ENCODE results near the gene RTN4R. TPM values are rescaled to one million over a fixed set of nuclear protein-coding genes. Genes with fewer than 3 reads are reported as not detected.
"Not testable (repeated sequence)": the region's sequence is repeated elsewhere in the genome, so short reads cannot be mapped to it uniquely, and the experiment has no call there.

RTN4R gene
- total RNA-seq, 1 donor, result under 0.01 TPM

DNA sequence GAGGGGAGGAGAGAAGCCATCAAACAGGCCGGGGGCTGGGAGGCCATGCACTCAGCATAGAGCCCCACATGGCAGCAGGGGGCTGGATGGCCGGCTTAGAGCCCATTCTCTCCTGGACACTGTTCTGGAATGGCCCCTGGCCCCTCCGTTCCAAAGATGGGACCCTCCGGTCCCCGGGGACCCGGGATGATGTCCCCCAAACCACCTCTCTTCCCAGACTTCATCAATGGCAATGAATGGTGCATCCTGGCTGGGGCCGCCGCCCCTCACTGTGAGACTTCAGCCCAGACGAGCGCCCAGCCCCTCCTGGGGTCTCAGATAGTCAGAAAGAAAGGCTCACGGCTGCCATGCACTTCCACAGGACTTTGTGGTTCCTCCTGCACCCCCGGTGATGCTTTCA lies 13.8 kb upstream of the RTN4R start:
- Histone ChIP-seq H3K27me3 (ENCODE audit: insufficient read depth, low read length) (no peaks in the 10 kb centered on the region), H3K4me3 (ENCODE audit: insufficient read depth, low read length) (no peak overlapping the region), H3K4me2 (ENCODE audit: insufficient read depth, low read length) (no peak overlapping the region), H2AFZ (ENCODE audit: low read length) (no peak overlapping the region), H3K27ac (ENCODE audit: low read depth, low read length) (no peak overlapping the region), H3K9me3 (ENCODE audit: low read depth, low read length) (no peaks in the 10 kb centered on the region), H3K36me3 (ENCODE audit: insufficient read depth, low read length) (no peaks in the 10 kb centered on the region), H3K4me1 (ENCODE audit: insufficient read depth, low read length) (peaks cover 3% of the 10 kb centered on the region), H3K79me2 (ENCODE audit: insufficient read depth, low read length) (no peaks in the 10 kb centered on the region), H4K20me1 (ENCODE audit: insufficient read depth, low read length) (no peaks in the 10 kb centered on the region)
- TF ChIP-seq, protein P1, sequence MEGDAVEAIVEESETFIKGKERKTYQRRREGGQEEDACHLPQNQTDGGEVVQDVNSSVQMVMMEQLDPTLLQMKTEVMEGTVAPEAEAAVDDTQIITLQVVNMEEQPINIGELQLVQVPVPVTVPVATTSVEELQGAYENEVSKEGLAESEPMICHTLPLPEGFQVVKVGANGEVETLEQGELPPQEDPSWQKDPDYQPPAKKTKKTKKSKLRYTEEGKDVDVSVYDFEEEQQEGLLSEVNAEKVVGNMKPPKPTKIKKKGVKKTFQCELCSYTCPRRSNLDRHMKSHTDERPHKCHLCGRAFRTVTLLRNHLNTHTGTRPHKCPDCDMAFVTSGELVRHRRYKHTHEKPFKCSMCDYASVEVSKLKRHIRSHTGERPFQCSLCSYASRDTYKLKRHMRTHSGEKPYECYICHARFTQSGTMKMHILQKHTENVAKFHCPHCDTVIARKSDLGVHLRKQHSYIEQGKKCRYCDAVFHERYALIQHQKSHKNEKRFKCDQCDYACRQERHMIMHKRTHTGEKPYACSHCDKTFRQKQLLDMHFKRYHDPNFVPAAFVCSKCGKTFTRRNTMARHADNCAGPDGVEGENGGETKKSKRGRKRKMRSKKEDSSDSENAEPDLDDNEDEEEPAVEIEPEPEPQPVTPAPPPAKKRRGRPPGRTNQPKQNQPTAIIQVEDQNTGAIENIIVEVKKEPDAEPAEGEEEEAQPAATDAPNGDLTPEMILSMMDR (IDR thresholded peaks at IDR 0.05; ENCODE audit: extremely low read depth, low read depth, low read length), result no peak
- DNase-seq (ENCODE audit: insufficient read length, low spot score, missing footprints), result no peak

DNA sequence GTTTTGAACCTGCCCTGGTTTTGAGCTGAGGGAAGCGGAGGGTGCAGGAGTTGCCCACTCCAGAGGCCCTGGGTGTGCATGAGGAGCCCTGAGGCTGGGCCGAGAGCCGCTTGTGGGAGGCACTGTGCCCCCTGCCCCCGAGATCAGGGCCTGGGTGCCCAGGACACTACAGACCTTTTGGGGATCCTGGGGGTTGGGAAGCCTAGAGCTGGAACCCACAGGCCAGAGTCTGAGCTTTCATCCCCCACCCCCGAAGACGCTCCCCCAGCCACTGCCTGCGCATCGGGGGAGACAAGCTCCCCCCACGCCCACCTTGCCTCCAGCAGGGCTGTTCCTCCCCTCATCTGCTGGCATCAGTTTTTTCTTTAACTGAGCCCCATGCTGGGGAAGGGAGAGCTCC lies 13.4 kb upstream of the RTN4R start:
- H3K79me2 ChIP-seq (ENCODE audit: insufficient read depth, low read length); H2AFZ ChIP-seq (ENCODE audit: low read length); H3K4me3 ChIP-seq (ENCODE audit: insufficient read depth, low read length); H3K36me3 ChIP-seq (ENCODE audit: insufficient read depth, low read length); H4K20me1 ChIP-seq (ENCODE audit: insufficient read depth, low read length); H3K4me2 ChIP-seq (ENCODE audit: insufficient read depth, low read length); DNase-seq (ENCODE audit: insufficient read length, low spot score, missing footprints); H3K27me3 ChIP-seq (ENCODE audit: insufficient read depth, low read length); H3K9me3 ChIP-seq (ENCODE audit: low read depth, low read length); H3K4me1 ChIP-seq (ENCODE audit: insufficient read depth, low read length); H3K27ac ChIP-seq (ENCODE audit: low read depth, low read length): not testable (repeated sequence)

DNA sequence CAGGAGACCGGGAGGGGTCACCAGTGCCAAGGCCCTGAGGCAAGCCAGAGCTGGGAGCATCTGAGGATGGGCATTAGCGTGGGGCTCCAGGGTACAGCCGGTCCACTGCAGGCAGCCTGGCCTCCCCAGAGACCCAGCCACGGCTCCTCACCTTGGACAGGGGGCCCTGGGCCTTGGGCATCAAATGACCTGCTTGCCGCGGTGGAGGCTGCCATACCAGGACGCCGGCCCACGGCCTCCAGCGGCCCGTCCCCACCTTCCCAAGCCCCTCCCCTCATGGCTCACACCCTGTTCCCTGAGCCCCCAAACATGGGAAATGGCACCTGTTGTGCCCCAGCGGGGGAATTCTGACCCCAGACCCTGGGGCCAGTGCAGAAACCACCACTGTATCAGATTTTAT lies 12.7 kb upstream of the RTN4R start:
- H2AFZ ChIP-seq (ENCODE audit: low read length), result no peak overlapping the region
- H3K79me2 ChIP-seq (ENCODE audit: insufficient read depth, low read length), result no peaks in the 10 kb centered on the region
- TF ChIP-seq, protein P1 (IDR thresholded peaks at IDR 0.05; ENCODE audit: extremely low read depth, low read depth, low read length), result no peak
- H3K9me3 ChIP-seq (ENCODE audit: low read depth, low read length), result no peaks in the 10 kb centered on the region
- H4K20me1 ChIP-seq (ENCODE audit: insufficient read depth, low read length), result no peaks in the 10 kb centered on the region
- DNase-seq (ENCODE audit: insufficient read length, low spot score, missing footprints), result no peak
- peaks cover 3% of the 10 kb centered on the region for H3K4me1 ChIP-seq (ENCODE audit: insufficient read depth, low read length)
- no peak overlapping the region for H3K4me2 ChIP-seq (ENCODE audit: insufficient read depth, low read length)
- H3K4me3 ChIP-seq (ENCODE audit: insufficient read depth, low read length), result no peak overlapping the region
- no peak overlapping the region for H3K27ac ChIP-seq (ENCODE audit: low read depth, low read length)
- no peaks in the 10 kb centered on the region for H3K27me3 ChIP-seq (ENCODE audit: insufficient read depth, low read length)
- H3K36me3 ChIP-seq (ENCODE audit: insufficient read depth, low read length), result no peaks in the 10 kb centered on the region

DNA sequence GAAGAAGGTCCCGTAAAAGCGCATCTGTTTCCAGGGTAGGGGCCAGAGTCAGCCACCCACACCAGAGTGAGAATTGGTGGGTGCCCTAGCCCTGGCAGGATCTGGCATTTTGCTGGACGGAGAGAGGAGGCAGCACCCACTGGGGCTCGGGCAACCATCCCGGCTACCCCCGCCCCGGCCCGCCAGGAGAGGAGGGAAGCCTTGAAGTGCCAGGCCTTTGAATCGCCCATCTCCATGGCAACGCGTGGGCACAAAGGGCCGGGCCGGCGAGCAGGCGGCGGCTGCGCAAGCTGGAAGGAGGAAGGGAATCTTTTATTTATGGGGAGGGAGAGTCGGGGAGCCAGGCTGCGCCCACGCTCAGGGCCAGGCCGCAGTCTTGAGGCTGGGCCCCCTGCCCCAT lies 12.0 kb upstream of the RTN4R start:
- H3K9me3 ChIP-seq (ENCODE audit: low read depth, low read length); DNase-seq (ENCODE audit: insufficient read length, low spot score, missing footprints); H4K20me1 ChIP-seq (ENCODE audit: insufficient read depth, low read length); H2AFZ ChIP-seq (ENCODE audit: low read length); H3K4me1 ChIP-seq (ENCODE audit: insufficient read depth, low read length); H3K79me2 ChIP-seq (ENCODE audit: insufficient read depth, low read length); H3K4me3 ChIP-seq (ENCODE audit: insufficient read depth, low read length); H3K36me3 ChIP-seq (ENCODE audit: insufficient read depth, low read length); H3K4me2 ChIP-seq (ENCODE audit: insufficient read depth, low read length); H3K27me3 ChIP-seq (ENCODE audit: insufficient read depth, low read length); H3K27ac ChIP-seq (ENCODE audit: low read depth, low read length): not testable (repeated sequence)

DNA sequence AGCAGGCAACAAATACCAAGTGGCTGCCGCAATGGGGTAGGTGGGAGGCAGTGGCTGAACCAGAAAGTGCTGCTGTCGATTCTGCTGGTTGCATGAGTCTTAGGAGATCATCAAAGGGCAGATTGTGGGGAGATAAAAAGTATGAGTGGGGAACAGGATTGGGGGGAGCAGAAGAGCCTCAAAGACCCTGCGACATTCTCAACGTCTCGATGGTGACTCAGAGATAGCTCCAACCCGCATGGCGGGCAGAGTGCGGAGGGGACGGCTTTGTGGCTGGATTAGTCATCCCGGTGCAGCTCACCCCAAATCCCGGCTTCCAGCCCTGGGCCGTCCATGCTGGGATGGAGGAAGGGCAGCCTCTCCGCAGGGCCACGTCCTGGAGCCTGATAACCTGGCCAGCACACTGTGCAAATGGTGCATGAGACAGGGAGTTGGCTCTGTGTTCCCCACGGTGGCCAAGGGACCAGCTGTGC lies 11.6 kb upstream of the RTN4R start:
- H3K4me1 ChIP-seq (ENCODE audit: insufficient read depth, low read length), result peaks cover 3% of the 10 kb centered on the region
- TF ChIP-seq, protein P1 (IDR thresholded peaks at IDR 0.05; ENCODE audit: extremely low read depth, low read depth, low read length), result no peak
- H3K36me3 ChIP-seq (ENCODE audit: insufficient read depth, low read length), result no peaks in the 10 kb centered on the region
- no peak overlapping the region for H3K4me3 ChIP-seq (ENCODE audit: insufficient read depth, low read length)
- DNase-seq (ENCODE audit: insufficient read length, low spot score, missing footprints), result no peak
- no peaks in the 10 kb centered on the region for H3K27me3 ChIP-seq (ENCODE audit: insufficient read depth, low read length)
- no peak overlapping the region for H3K4me2 ChIP-seq (ENCODE audit: insufficient read depth, low read length)
- H3K9me3 ChIP-seq (ENCODE audit: low read depth, low read length), result no peaks in the 10 kb centered on the region
- H3K27ac ChIP-seq (ENCODE audit: low read depth, low read length), result no peak overlapping the region
- H4K20me1 ChIP-seq (ENCODE audit: insufficient read depth, low read length), result no peaks in the 10 kb centered on the region
- H3K79me2 ChIP-seq (ENCODE audit: insufficient read depth, low read length), result no peaks in the 10 kb centered on the region
- no peak overlapping the region for H2AFZ ChIP-seq (ENCODE audit: low read length)

DNA sequence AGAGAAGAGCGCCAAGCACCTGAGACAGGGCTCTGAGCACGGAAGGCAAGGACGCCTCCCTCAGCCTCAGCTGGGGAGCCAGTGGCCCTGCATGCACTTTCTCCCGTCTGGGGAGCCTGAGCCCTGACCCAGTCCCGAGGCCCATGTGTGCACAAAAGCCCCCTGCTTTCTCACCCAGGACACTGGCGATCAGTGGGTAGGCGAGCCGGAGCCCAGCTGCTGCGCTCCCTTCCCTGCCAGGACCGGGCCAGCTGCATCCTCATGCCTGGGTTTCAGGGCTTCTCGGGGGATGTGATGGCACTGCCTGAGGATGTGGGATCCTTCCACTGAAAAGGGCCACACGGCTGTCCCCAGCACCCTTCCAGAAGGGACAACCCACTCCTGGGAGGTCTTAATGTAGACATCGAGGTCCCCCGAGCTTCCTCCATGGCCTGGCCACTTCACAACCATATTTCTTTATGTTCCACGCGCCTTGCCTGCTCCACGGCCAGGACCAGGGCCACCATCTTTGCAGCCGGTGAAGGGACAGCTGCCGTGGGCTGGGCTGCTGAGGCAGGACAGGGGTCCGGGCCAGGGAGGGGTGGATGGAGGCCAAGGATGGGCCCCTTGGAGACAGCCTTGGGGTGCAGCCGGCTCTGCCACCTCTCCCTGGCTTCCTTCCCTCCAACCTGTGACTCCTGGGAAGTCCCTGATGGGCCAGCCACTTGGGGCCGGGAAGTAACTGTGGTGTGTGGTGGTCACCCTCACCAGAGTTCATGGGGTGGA lies 10.8 kb upstream of the RTN4R start:
- H3K4me1 ChIP-seq (ENCODE audit: insufficient read depth, low read length); H2AFZ ChIP-seq (ENCODE audit: low read length); DNase-seq (ENCODE audit: insufficient read length, low spot score, missing footprints); H3K4me2 ChIP-seq (ENCODE audit: insufficient read depth, low read length); H3K36me3 ChIP-seq (ENCODE audit: insufficient read depth, low read length); H3K79me2 ChIP-seq (ENCODE audit: insufficient read depth, low read length); H4K20me1 ChIP-seq (ENCODE audit: insufficient read depth, low read length); H3K27ac ChIP-seq (ENCODE audit: low read depth, low read length); H3K27me3 ChIP-seq (ENCODE audit: insufficient read depth, low read length); H3K4me3 ChIP-seq (ENCODE audit: insufficient read depth, low read length); H3K9me3 ChIP-seq (ENCODE audit: low read depth, low read length): not testable (repeated sequence)

All from osteoblast (primary cell).